GM18517 (cell line): Measurements from ENCODE around the gene UNC80.
A peak's percentile ranks its signal among the peaks of the same experiment; 100 is the strongest.

Source experiments
- ATAC-seq: cut with Tn5 transposase; IDR thresholded peaks from one replicate; pipeline ENCODE4 v1.9.1; 2021; ENCODE audit warnings: mild to moderate bottlenecking, moderate library complexity; ENCODE audit not compliant: unreplicated experiment

Gene UNC80

DNA sequence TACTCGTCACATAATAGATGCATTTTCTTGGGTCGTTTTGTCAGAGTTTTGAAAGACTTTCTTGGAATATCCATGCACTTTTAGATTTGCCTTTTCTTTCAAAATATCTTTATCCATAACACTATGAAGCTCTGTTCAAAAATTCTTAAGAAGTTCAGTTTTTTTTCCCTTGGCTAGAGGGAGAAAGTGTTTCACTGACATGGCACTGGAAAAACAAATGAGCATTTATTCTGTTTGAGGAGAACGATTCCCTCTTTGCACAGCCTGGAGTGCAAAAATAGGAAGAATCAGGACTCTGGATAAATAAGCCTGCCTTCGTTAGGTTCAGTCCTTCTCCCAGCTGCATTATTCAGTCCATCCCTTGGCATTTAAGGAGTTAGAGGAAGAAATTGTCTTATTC, 139.9 kb downstream of the UNC80 start:
- ATAC-seq, result no peak

DNA sequence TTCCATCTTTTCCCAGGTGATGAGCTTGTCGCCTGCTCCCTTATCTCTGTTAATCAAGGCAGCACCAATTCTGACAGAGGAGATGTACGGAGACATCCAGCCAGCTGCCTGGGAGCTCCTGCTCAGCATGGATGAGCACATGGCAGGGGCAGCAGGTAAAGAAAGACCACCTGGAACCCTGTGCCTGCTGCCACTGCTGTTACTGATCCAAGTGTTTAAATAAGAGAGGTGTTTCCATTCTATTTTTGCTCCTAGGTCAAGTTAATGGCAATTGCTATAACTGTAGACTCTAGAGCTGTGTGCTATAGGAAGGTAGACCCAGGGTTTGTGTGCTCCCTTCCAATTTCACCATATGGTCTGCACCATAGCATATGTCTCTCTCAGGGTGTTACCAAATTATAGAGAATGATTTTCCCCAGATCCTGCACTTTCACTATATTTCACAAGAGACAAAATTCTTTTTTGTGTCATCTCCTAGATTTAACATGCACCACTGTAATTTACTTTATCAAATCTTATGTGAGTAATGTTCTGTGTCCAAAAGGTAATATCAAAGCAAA, 142.2 kb downstream of the UNC80 start:
- no peak for ATAC-seq

- no peak for ATAC-seq
These were observed 145.6 kb downstream of the UNC80 start for GRCh38 chr2:209917154-209917771.

- no peak for ATAC-seq
These were observed 146.6 kb downstream of the UNC80 start for GRCh38 chr2:209918251-209918650.

- ATAC-seq, result no peak
These were observed 150.5 kb downstream of the UNC80 start for GRCh38 chr2:209922116-209922515.

- no peak for ATAC-seq
These were observed 157.7 kb downstream of the UNC80 start for GRCh38 chr2:209929369-209929768.

- no peak for ATAC-seq
These were observed 162.2 kb downstream of the UNC80 start for GRCh38 chr2:209933499-209934483.

GRCh38 chr2:209936106-209936666, 164.6 kb downstream of the UNC80 start:
- no peak for ATAC-seq

GRCh38 chr2:209937893-209938292, 166.3 kb downstream of the UNC80 start:
- ATAC-seq, result no peak

DNA sequence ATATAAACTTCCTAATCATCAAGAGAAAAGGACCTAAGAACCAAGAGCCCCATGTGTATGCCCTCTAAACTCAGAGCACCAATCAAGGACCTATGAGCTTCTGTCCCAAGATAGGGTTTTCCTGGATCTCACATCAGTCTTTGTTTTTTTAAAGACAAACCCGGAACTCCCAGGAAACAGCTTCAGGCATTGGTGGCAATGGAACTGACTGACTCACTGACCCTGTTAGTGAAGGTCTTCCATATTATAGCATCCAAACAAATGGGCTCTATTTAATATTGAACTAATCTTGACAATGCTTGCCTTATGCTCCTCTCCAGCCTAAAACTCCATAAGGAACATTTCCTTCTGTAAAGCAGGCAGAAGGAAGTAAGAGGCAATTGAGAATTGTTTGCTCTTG, 167.3 kb downstream of the UNC80 start:
- no peak for ATAC-seq

- no peak for ATAC-seq
These were observed 169.3 kb downstream of the UNC80 start for GRCh38 chr2:209940936-209941335.

DNA sequence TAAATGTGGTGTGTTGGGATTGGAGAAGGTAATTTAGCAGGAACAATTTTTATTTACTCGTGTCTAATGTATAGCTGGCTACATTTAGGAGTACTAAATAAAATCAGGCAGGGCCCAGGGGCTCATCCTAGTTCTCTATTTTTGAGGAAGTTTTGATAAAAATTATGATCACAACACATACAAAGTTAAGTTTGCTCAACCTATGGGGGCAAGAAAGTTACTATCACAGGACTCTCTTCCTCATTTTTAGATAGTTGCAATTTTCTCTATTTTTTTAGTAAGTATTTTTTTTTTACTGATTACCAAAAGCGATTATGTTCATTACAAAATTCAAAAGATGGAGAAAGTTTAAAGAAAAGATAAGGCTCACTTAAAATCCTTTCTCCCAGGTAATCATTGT, 170.8 kb downstream of the UNC80 start:
- no peak for ATAC-seq

GRCh38 chr2:209942936-209943605, 171.4 kb downstream of the UNC80 start:
- no peak for ATAC-seq

DNA sequence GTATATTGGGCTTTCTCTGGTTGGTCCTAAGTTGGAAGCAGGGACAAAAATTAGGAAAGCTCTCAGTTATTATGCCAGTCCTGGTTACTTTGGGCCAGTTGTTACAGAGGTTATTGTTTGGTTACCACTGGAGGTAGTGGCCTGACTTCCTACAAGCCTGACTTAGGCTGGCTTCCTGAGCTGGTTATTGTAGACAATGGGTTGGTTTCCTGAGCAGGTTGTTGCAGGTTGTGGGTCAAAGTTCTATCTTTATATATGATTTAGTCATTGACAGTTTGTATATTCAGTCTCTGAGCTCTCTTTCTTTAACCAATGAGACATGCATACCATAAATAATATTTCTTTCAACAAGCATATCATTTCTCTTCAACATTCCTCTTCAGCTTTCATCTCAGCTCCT, 172.1 kb downstream of the UNC80 start:
- ATAC-seq, result no peak

- ATAC-seq, result no peak
These were observed 174.9 kb downstream of the UNC80 start for GRCh38 chr2:209946539-209946938.

DNA sequence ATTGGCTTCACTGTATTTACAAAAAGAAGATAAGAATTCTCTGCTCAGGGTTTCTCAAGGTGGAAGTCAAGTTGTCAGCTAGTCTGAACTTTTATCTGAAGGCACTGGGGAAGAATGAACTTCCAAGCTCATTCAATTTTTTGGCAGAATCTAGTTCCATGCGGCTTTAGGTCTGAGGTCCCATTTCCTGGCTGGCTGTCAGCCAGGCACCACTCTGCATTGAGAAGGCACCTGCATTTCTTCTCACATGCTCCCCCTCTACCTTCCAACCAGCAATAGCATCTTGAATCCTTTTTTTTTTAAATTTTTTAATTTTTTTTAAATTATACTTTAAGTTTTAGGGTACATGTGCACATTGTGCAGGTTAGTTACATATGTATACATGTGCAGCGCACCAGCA, 184.6 kb downstream of the UNC80 start:
- ATAC-seq, result no peak

- ATAC-seq, result no peak
These were observed 186.4 kb downstream of the UNC80 start for GRCh38 chr2:209958016-209958415.

- no peak for ATAC-seq
These were observed 188.4 kb downstream of the UNC80 start for GRCh38 chr2:209960045-209960444.

- peak; percentile 97 for ATAC-seq
These were observed 189.3 kb downstream of the UNC80 start for GRCh38 chr2:209960676-209961630.

GRCh38 chr2:209965723-209966122, 194.1 kb downstream of the UNC80 start:
- no peak for ATAC-seq
